ENCODE results near the gene CEP41.
"Not testable (repeated sequence)": the region's sequence is repeated elsewhere in the genome, so short reads cannot be mapped to it uniquely, and the experiment has no call there.

CEP41 gene

GRCh38 chr7:130458257-130458656 lies 17.4 kb upstream of the CEP41 start:
- DNase-seq = no peak

DNA sequence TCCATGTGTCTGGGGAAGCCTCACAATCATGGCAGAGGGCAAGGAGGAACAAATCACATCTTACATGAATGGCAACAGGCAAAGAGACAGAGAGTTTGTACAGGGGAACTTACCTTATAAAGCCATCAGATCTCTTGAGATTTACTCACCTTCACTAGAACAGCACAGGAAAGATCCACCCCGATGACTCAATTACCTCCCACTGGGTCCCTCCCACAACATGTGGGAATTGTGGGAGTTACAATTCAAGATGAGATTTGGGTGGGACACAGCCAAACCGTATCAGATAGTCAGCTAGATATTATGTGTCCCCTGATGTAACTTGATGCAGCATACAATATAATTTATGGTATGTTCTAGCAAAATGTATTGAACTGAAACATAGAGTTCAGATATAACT lies 14.1 kb upstream of the CEP41 start:
- DNase-seq = no peak

- no peak for DNase-seq
Measured at GRCh38 chr7:130452951-130453350, 12.1 kb upstream of the CEP41 start.

DNA sequence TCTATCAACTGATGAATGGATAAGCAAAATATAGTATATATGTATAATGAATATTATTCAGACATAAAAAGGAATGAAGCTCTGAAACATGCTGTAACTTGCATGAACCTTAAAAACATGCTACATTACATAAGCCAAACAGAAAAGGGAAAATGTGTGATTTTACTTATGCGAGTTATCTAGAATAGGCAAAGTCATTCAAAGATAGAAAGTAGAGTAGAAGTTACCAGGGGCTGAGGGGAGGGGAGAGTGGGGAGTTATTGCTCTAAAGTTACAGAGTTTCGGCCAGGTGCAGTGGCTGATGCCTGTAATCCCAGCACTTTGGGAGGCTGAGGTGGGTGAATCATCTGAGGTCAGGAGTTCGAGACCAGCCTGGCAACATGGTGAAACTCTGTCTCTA lies 10.5 kb upstream of the CEP41 start:
- DNase-seq = not testable (repeated sequence)

DNA sequence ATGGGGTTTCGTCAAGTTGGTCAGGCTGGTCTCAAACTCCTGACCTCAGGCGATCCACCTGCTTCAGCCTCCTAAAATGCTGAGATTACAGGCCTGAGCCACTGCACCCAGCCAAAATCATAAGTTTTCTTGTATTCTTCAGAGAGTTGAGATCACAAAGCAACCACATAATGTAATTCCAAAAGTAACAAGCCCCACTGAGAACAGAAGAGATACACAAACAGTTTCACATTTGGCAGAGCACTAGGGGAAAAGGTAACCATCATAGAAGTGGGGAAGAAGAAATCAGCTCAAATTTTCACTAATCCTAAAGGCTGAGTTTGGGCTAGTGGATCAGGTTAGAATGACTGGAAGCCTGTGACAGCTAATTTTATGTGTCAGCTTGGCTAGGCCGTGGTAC lies 5.4 kb upstream of the CEP41 start:
- no peak for DNase-seq

DNA sequence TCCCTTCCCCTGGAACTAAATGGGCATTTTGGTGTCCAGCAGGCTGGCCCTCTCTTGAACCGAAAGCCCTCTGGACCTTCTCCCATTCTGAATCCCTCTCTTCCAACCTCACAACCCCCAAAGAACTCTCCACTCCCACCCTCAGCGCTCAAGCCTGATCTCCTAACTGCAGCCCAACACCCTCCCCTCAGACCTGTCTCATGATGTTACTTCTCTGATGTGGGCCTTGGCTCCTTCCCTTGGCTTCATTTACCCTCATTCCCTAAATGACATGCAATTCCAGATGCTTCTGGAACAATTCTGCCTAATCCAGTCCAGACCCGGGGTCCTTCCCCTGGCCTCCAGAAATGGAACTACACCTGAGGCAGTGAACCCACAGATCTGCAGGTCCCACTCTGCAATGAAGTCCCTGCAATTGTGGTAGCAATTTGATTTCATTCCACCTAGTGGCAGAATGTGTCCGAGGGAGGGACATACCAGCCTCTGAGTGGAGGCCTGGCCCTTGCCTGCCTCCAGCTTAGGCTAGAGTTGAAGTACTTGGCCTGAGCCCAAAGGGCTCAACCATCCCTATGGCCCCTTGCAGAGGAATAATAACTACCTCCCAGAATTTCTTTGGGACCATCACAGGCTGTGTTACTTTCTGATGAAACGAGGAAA lies 4.1 kb upstream of the CEP41 start:
- DNase-seq = no peak

DNA sequence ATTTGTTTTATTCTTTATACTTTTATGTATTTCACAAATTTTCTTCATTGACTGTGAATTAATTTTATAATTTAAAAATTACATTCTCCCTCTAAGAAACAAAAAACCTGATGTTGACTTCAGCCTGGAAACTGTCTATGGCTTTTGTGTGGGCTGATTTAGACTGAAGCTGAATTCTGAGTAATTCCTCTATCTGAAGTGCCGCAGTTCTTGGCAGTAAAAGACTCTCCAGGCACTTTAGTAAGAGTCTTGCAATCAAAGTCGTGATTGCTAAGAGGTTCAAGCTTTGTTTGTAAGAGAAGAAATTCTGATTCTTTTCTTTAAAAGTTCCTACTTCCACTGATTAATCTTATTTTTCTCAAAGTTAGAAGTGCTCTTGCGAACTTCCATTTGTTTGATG lies 3.4 kb upstream of the CEP41 start:
- DNase-seq = no peak

- DNase-seq = no peak
Measured at GRCh38 chr7:130442601-130443000, 1.8 kb upstream of the CEP41 start.

DNA sequence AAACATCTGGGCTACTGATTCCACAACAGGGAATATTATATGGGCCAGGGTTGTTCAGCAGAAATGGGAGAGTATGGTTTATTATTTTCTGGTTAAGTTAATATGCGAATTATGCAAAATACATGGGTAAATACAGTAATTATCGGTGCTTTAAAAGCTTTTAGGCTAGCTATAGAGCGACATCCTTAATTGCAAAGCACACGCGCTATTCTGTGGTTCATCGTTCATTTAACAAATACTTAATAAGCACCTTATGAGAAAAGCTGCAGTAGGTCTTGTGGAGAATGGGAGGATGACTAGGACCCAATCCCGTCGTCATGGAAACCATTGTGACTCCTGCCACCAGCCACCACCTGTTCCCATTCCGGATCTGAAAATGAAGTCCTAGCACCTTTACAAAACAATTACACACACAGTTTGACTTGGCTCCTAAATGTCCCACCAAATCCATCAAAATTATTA lies 623 bp upstream of the CEP41 start:
- no peak for DNase-seq

GRCh38 chr7:130436253-130436652 lies 4.6 kb downstream of the CEP41 start:
- no peak for DNase-seq

GRCh38 chr7:130435311-130435854 lies 5.4 kb downstream of the CEP41 start:
- no peak for DNase-seq

DNA sequence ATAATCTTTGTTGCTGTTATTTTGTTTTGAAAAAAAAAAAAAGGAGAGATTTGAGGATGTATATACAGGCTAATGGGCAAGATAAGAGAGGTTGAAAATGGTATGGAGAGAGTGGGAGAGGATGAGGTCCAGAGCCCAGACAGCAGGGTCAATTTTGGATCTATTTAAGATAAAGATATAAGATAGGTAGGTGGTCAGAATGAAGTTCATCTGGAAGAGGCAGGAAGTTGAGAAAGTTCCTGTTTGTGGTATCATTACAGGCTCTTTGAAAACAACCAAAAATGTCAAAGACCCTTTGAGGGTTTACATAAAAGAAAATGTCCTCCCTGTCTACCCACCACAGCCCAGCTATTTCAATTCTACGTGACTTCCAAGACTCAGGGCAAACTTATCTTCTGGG lies 7.5 kb downstream of the CEP41 start:
- DNase-seq = no peak

GRCh38 chr7:130432886-130433285 lies 7.9 kb downstream of the CEP41 start:
- no peak for DNase-seq

DNA sequence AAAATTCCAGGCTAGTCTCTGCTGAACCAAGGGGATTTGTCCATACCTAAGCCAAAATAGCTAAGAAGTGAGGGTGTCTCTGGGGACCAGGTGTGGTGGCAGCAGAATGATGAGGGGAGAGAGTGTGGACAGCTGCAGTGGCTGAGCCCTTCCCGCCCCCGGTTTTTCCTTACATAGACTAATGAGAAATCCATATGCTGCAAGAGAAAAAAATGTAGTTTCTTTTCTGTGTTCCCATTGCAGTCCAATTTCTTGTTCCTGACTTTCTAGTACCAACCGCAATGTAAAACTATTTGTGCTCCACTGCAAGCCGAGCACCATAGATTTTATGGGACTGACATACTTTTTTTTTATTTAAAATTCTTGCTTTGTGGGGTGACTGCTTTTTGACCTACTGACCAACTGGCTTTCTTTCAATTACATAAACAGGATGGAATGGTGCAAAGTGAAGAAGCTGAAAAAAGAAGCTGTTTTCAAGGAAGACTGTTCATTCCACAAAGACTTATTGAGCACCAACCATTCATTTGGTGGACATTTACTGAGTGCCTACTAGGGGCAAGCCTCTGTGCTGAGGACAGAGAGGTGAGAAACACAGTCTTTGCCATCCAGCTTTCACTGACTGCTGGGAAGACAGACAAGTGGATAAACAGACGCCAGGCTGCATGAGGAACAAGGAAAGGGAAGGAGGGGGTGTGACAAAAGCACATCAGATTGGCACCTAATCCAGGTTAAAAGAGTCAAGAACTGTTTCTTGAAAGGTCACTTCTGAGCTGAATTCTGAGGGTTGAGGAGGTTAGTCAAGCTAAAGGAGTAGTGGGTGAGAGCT lies 9.8 kb downstream of the CEP41 start:
- DNase-seq = no peak

GRCh38 chr7:130430115-130430514 lies 10.7 kb downstream of the CEP41 start:
- DNase-seq = no peak

DNA sequence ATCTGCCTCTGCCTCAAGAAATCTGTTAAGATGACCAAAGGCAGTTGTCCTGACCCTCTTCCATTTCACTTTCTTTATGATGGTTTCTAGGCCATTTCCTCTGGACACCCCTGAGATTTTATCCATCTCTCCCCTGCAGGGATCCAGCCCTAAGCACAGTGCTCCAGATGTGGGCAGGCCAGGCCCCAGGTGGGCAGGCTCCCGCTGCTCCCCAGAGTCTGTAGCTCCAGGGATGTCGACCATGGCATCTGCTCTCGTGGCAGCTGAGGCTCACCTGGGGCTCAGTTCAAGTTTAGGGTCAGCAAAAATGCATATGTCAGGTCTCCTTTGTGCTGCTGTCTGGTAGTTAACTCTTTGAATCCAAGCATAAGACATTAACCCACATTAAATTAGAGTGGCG lies 11.8 kb downstream of the CEP41 start:
- no peak for DNase-seq

DNA sequence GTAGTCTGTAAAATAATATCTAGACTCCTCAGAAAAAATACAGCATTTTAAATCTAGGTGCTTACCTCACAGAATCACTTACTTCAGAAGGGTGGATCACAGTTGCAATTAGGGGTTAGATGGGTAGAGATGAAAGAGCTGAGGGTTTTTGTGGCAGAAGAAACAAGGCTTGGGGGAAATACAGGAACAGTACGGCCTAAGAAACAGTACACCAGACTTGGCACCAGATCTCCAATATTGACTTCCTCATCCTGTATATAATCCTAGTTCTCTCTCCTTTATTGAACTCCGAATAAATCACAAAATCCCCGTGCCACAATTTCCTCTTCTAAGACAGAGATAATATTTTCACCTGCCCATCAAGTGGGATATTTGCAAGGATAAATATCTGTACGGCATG lies 14.3 kb downstream of the CEP41 start:
- no peak for DNase-seq

DNA sequence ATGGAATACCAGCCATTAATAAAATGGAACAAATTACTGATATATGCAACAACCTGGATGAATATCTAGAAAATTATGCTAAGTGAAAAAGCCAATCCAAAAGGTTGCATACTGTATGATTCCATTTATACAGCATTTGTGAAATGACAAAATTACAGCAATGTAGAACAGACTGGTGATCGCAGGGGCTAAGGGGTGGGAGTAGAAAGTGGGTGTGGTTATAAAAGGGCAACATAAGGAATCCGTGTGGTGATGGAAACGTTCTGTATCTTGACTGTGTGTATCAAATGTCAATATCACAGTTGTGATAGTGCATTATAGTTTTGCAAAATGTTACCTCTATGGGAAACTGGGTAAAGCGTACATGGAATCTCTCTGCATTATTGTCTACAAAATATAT lies 15.0 kb downstream of the CEP41 start:
- no peak for DNase-seq

- no peak for DNase-seq
Measured at GRCh38 chr7:130423501-130424037, 17.2 kb downstream of the CEP41 start.

- no peak for DNase-seq
Measured at GRCh38 chr7:130421684-130422083, 19.1 kb downstream of the CEP41 start.

GRCh38 chr7:130420943-130421578 lies 19.8 kb downstream of the CEP41 start:
- no peak for DNase-seq

GRCh38 chr7:130419658-130420057 lies 21.2 kb downstream of the CEP41 start:
- no peak for DNase-seq

DNA sequence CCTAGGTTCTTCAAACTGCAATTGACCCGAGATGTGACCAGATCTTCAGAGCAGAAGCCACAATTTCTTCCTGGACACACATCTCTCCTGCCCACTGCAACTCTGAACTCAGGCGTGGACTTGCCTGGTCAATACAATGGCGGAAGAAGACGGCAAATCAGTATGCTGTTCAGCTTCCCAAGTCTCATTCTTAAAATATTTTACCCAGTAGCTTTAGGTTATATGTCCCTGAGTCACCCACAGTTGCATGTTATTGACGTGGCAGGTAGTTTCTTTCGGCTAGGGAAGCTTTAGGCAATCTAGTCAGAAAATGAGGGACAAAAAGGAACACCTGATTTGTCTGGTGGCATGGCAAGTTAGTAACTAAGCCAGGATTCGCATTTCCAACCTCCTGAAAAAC lies 22.5 kb downstream of the CEP41 start:
- DNase-seq = no peak

DNA sequence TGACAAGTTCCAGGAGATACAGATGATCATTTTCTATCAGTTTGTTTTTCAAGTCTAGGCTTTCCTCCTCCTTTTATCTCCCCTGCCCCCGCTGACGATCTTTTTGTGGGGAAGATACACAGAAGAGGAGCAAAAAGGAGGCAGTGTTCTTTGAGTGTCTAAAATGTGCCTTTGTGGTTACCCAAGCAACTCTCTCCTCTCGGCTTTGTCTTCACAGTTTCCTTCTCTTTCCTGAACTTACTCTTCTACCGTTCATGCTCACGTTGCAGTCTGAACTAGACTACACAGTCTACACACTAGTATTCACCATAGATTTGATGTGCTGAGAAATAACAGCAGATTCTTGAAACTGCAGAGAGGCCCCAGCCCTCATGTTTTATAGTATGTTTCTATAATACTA lies 23.6 kb downstream of the CEP41 start:
- DNase-seq = no peak
